ENCODE measurements around the gene ZNF511.

The ZNF511 gene

DNA sequence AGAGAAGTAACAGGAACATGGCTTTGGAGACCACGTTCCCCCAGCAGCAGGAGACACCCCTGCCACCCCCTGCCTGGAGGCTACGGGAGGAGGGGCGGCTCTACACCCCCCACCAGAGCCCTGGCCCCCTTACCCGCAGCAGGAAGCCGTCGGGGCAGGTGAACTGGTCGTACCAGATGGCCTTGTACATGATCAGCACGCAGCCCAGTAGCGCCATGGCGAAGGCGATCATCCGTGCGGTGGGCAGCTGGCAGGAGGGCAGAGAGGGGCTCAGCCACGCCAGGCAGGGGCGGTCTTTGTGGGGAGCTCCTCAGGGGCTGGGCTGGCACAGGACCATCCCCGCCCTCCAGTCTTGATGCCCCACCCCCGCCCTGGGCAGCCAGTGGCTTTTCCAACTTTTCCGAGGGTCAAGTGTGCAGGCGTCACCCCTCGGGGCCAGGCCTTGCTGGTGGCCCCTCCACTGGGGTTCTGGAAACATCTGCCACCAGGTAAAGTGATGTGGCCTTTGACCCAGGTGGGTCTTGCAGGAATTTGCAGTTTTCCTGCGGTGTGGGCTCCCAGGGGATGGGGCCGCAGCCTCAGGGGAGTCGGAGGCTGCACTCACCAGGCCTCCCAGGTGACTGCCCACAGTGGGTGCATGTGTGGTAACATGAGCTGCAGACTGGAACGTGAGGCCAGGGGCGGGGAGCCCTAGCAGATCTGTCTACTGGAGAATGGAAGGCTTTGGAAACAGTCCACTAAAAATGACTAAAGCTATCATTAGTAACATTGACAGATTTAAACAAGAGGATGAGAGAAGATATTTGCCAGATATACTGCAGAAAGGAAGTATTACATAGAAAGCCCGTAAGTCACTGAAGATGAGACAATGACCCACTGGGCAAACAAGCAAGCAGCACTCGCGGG lies 18.3 kb downstream of the ZNF511 start:
- Histone ChIP-seq H2AK5ac (ENCODE audit: low read depth, low read length) (peak overlapping the region; percentile 99), H3K36me3 (replicated peaks in 1 of 2; ENCODE audit: control insufficient read depth in 2 of 2, insufficient read depth in 2 of 2, low read length in 2 of 2) (no peaks in the 10 kb centered on the region), H3K18ac (ENCODE audit: low read length) (peak overlapping the region; percentile 83), H2BK120ac (ENCODE audit: low read depth, low read length) (peak overlapping the region; percentile 81), H3K9ac (ENCODE audit: low read depth, low read length, poor library complexity) (peak overlapping the region; percentile 86), H3K4me3 (ENCODE audit: low read length in 2 of 2) (no peak overlapping the region), H4K8ac (ENCODE audit: low read depth, low read length) (peak overlapping the region; percentile 17), H3K14ac (ENCODE audit: low read length) (no peak overlapping the region), H3K79me1 (ENCODE audit: low read depth, low read length) (peaks cover 1% of the 10 kb centered on the region), H3K9me3 (replicated peaks in 1 of 2; ENCODE audit: control insufficient read depth in 2 of 2, insufficient read depth in 1 of 2, low read depth in 1 of 2, low read length in 2 of 2) (peaks cover 0 to 10% of the 10 kb centered on the region in 2 donors), H4K91ac (ENCODE audit: low read depth, low read length, poor library complexity) (no peak overlapping the region), H3K4ac (ENCODE audit: low read length) (peak overlapping the region; percentile 66), H2AFZ (ENCODE audit: low read length) (no peak overlapping the region), H2BK5ac (ENCODE audit: low read length) (no peak overlapping the region), H3K27ac (replicated peaks; ENCODE audit: low read length) (no peak overlapping the region), H2BK15ac (ENCODE audit: low read length) (peak overlapping the region; percentile 94), H3K4me1 (ENCODE audit: control insufficient read depth in 2 of 2, insufficient read depth in 1 of 2, low read depth in 1 of 2, low read length in 2 of 2) (peaks cover 7 to 14% of the 10 kb centered on the region in 2 donors), H3K27me3 (ENCODE audit: control insufficient read depth in 3 of 3, insufficient read depth in 3 of 3, low read depth in 1 of 3, low read length in 3 of 3) (peaks cover 0 to 54% (median 41%) of the 10 kb centered on the region in 3 experiments), H3K23ac (ENCODE audit: low read depth, low read length, poor library complexity) (peak overlapping the region; percentile 95), H3K4me2 (ENCODE audit: insufficient read depth, low read length, poor library complexity, severe bottlenecking) (no peak overlapping the region), H2BK12ac (ENCODE audit: low read length) (peak overlapping the region; percentile 99)
- no peak for DNase-seq (ENCODE audit: low spot score)
- WGBS, 2 donors (ENCODE audit: extremely low coverage in 2 of 2, insufficient read length in 2 of 2, insufficient replicate concordance in 1 of 2): no CpG with 5 or more reads among the region's 28 CpGs

DNA sequence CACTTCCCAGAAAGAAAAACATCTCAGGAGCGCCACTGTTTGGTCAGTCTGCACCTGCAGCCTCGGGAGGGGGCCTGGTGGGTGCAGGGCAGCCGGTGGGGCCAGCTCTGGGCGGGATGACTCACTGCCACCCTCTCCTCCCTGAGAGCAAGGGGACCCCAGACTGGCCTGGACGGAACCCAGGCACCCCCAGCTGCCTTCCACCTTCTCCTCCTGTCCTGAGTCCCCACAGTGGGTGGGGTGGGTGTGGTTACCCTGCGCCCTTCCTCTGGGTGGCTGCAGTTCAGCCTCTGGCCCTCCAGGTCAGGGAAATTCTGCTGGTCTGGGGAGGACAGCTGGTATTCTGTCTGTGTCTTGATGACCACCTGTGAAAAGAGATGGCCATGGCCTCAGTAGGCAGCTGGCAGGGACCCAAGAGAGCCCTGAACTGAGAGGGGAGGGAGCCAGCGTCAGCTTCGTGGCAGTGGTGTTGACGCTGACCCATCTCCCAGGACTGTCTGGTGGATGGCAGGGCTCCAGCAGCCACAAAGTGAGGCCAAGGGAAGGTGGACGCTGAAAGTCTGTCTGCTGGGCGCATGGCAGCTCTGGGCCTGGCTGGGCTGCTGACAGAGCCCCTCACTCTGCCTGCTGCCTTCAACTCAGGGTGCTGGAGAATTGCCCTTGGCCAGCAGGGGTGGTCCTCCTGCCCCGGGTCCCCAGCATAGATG lies 19.1 kb downstream of the ZNF511 start:
- no peak for DNase-seq (ENCODE audit: low spot score)
- H3K4ac ChIP-seq (ENCODE audit: low read length): peak overlapping the region; percentile 23
- H3K27ac ChIP-seq (replicated peaks; ENCODE audit: low read length): no peak overlapping the region
- H3K4me1 ChIP-seq (ENCODE audit: control insufficient read depth in 2 of 2, insufficient read depth in 1 of 2, low read depth in 1 of 2, low read length in 2 of 2): peaks cover 7 to 14% of the 10 kb centered on the region in 2 donors
- no peak overlapping the region for H3K4me3 ChIP-seq (ENCODE audit: low read length in 2 of 2)
- no peak overlapping the region for H2AFZ ChIP-seq (ENCODE audit: low read length)
- H2AK5ac ChIP-seq (ENCODE audit: low read depth, low read length): peak overlapping the region; percentile 99
- peak overlapping the region; percentile 63 for H3K9ac ChIP-seq (ENCODE audit: low read depth, low read length, poor library complexity)
- peaks cover 1% of the 10 kb centered on the region for H3K79me1 ChIP-seq (ENCODE audit: low read depth, low read length)
- peaks cover 0 to 62% (median 45%) of the 10 kb centered on the region in 3 experiments for H3K27me3 ChIP-seq (ENCODE audit: control insufficient read depth in 3 of 3, insufficient read depth in 3 of 3, low read depth in 1 of 3, low read length in 3 of 3)
- peak overlapping the region; percentile 55 for H3K23ac ChIP-seq (ENCODE audit: low read depth, low read length, poor library complexity)
- H4K8ac ChIP-seq (ENCODE audit: low read depth, low read length): peak overlapping the region; percentile 23
- peaks cover 2 to 18% of the 10 kb centered on the region in 2 donors for H3K9me3 ChIP-seq (replicated peaks in 1 of 2; ENCODE audit: control insufficient read depth in 2 of 2, insufficient read depth in 1 of 2, low read depth in 1 of 2, low read length in 2 of 2)
- H4K91ac ChIP-seq (ENCODE audit: low read depth, low read length, poor library complexity): no peak overlapping the region
- H3K14ac ChIP-seq (ENCODE audit: low read length): no peak overlapping the region
- no CpG with 5 or more reads among the region's 12 CpGs for WGBS, 2 donors (ENCODE audit: extremely low coverage in 2 of 2, insufficient read length in 2 of 2, insufficient replicate concordance in 1 of 2)
- no peaks in the 10 kb centered on the region for H3K36me3 ChIP-seq (replicated peaks in 1 of 2; ENCODE audit: control insufficient read depth in 2 of 2, insufficient read depth in 2 of 2, low read length in 2 of 2)
- H2BK12ac ChIP-seq (ENCODE audit: low read length): peak overlapping the region; percentile 84
- H2BK15ac ChIP-seq (ENCODE audit: low read length): peak overlapping the region; percentile 99
- H3K4me2 ChIP-seq (ENCODE audit: insufficient read depth, low read length, poor library complexity, severe bottlenecking): no peak overlapping the region
- no peak overlapping the region for H2BK5ac ChIP-seq (ENCODE audit: low read length)
- peak overlapping the region; percentile 61 for H2BK120ac ChIP-seq (ENCODE audit: low read depth, low read length)
- peak overlapping the region; percentile 71 for H3K18ac ChIP-seq (ENCODE audit: low read length)

DNA sequence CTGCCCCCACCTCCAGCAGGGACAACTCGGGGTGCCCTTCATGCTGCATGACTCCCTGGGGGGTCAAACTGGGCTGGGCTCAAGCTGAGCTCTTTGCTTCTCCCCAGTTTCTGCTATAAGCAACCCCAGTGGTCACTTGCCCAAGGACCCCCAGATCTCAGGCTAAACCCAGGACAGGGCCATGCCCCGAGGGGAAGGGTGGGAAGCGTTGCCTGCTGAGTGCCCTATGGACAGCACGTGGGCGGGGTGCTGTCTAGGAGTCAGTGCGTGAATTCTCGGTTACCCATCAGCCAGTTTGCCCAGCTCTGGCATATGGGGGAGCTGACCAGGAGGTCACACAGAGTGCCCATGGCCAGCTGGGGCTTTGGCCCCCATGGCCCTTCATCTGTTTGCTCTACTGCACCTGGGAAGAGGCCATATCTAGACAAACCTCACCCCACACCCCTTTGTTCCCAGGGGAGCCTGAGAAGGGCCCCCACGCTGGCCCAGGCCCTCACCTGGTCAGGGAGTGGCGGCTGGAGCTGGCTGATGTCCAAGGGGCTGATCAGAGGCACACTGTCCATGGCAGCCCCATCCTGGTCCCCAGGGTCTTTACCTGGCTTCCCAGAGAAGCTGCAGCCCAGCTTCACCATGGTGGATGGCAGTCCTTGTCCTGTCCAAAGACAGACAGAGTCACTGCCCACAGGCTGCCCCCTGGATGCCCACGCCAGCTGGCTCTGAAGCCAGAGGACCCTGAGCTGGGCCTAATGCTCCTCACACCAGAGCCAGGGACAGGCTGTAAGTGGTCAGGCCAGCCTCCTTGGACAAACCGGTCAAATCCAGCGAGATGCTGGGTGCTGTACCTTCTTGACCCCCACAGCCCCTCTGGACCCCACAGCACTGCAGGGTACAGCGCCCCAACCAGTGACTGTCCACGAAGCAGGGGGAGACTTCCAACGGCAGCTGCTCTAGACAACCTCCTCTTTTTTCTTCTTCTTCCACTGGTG lies 19.9 kb downstream of the ZNF511 start:
- no peak overlapping the region for H3K27ac ChIP-seq (replicated peaks; ENCODE audit: low read length)
- peak overlapping the region; percentile 55 for H3K23ac ChIP-seq (ENCODE audit: low read depth, low read length, poor library complexity)
- H3K4me3 ChIP-seq (ENCODE audit: low read length in 2 of 2): no peak overlapping the region
- peak overlapping the region; percentile 99 for H2AK5ac ChIP-seq (ENCODE audit: low read depth, low read length)
- peak overlapping the region; percentile 63 for H3K14ac ChIP-seq (ENCODE audit: low read length)
- no peak for DNase-seq (ENCODE audit: low spot score)
- H2AFZ ChIP-seq (ENCODE audit: low read length): no peak overlapping the region
- peak overlapping the region; percentile 71 for H3K18ac ChIP-seq (ENCODE audit: low read length)
- H3K4me2 ChIP-seq (ENCODE audit: insufficient read depth, low read length, poor library complexity, severe bottlenecking): no peak overlapping the region
- H3K27me3 ChIP-seq (ENCODE audit: control insufficient read depth in 3 of 3, insufficient read depth in 3 of 3, low read depth in 1 of 3, low read length in 3 of 3): peaks cover 0 to 67% (median 51%) of the 10 kb centered on the region in 3 experiments
- H3K36me3 ChIP-seq (replicated peaks in 1 of 2; ENCODE audit: control insufficient read depth in 2 of 2, insufficient read depth in 2 of 2, low read length in 2 of 2): no peaks in the 10 kb centered on the region
- H4K91ac ChIP-seq (ENCODE audit: low read depth, low read length, poor library complexity): no peak overlapping the region
- peaks cover 4 to 23% of the 10 kb centered on the region in 2 donors for H3K9me3 ChIP-seq (replicated peaks in 1 of 2; ENCODE audit: control insufficient read depth in 2 of 2, insufficient read depth in 1 of 2, low read depth in 1 of 2, low read length in 2 of 2)
- peak overlapping the region; percentile 84 for H2BK12ac ChIP-seq (ENCODE audit: low read length)
- peak overlapping the region; percentile 99 for H2BK15ac ChIP-seq (ENCODE audit: low read length)
- no peak overlapping the region for H2BK5ac ChIP-seq (ENCODE audit: low read length)
- H2BK120ac ChIP-seq (ENCODE audit: low read depth, low read length): peak overlapping the region; percentile 61
- peaks cover 7 to 14% of the 10 kb centered on the region in 2 donors for H3K4me1 ChIP-seq (ENCODE audit: control insufficient read depth in 2 of 2, insufficient read depth in 1 of 2, low read depth in 1 of 2, low read length in 2 of 2)
- no CpG with 5 or more reads among the region's 15 CpGs for WGBS, 2 donors (ENCODE audit: extremely low coverage in 2 of 2, insufficient read length in 2 of 2, insufficient replicate concordance in 1 of 2)
- peak overlapping the region; percentile 23 for H3K4ac ChIP-seq (ENCODE audit: low read length)
- H4K8ac ChIP-seq (ENCODE audit: low read depth, low read length): no peak overlapping the region
- peaks cover 1% of the 10 kb centered on the region for H3K79me1 ChIP-seq (ENCODE audit: low read depth, low read length)
- no peak overlapping the region for H3K9ac ChIP-seq (ENCODE audit: low read depth, low read length, poor library complexity)

All from neuronal stem cell (in vitro differentiated cells).